ENCODE data around the gene POLR1B. TPM values are rescaled to one million over a fixed set of nuclear protein-coding genes. Genes with fewer than 3 reads are reported as not detected.

The POLR1B gene
- total and polyA plus RNA-seq, 4 experiments from 2014 or later, result 18.4 to 31.3 (median 27.5) TPM

DNA sequence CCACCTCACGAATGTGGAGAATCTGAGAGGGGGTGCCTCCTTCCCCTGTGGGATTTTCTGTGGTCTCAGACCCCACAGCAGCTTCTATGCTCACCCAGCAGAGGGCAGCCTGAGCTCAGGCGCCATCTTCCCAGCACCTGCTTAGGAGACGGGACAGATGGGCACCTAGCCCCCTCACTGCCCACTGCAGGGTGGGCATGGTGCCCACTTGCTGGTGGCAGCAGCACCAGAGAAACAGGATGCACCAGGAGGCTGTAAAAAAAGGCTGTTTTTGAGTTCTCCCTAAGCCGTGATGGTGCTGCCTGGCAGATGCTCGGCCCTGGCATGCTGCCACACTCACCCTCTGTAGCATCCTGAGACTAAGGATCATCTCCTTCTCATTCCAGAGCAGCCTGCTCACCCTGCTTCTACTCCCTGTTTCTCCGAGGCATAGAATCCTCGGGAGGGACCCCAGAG lies 84.4 kb downstream of the POLR1B start:
- H3K27ac Mint-ChIP-seq, result peak overlapping the region; percentile 57 to 95 (median 85)
- peak overlapping the region; percentile 69 to 83 (median 78) for H3K4me3 Mint-ChIP-seq
- H3K9me3 Mint-ChIP-seq, result no peaks in the 10 kb centered on the region
- DNase-seq, result peak; percentile 57 to 75 (median 63)
- H3K4me1 ChIP-seq (ENCODE audit: insufficient read depth, low read length), result peaks cover 75% of the 10 kb centered on the region
- H3K27me3 ChIP-seq (ENCODE audit: insufficient read depth, low read length), result no peaks in the 10 kb centered on the region
- peaks cover 0 to 3% of the 10 kb centered on the region in 2 donors for H3K27me3 Mint-ChIP-seq
- peaks cover 0 to 6% of the 10 kb centered on the region in 2 donors for H3K36me3 Mint-ChIP-seq
- peak overlapping the region; percentile 15 for H3K27ac ChIP-seq (ENCODE audit: low read depth, low read length)
- H3K4me3 ChIP-seq (ENCODE audit: low read length in 2 of 2), result peak overlapping the region in 1 of 2 donors; percentile 46
- ChIA-PET POLR2A (ENCODE audit: partially characterized antibody) (interaction anchor here (1.0 to 15.6 kb wide), 13 partner anchors 9 to 352 kb away, joined by 3 to 521 read pairs (median 3); partner anchors contain the start of genes CHCHD5 and SLC20A1), CTCF (ENCODE audit: partially characterized antibody) (interaction anchor here (0.9 to 14.0 kb wide), 25 partner anchors 9 to 259 kb away, joined by 3 to 319 read pairs (median 6); partner anchors contain the start of gene SLC20A1)
- intact Hi-C loops (cut with micrococcal nuclease), result loop anchor here (1.0 kb wide), 5 partner anchors 19 to 100 kb away; partner anchors contain the start of genes CHCHD5 and SLC20A1
- no peaks in the 10 kb centered on the region for H3K36me3 ChIP-seq (ENCODE audit: insufficient read depth, low read length)
- H3K4me1 Mint-ChIP-seq, result peaks cover 36 to 80% (median 60%) of the 10 kb centered on the region in 4 donors
- H3K9me3 ChIP-seq (ENCODE audit: control insufficient read depth in 1 of 2, low read length in 2 of 2), result no peaks in the 10 kb centered on the region

Other genes starting within 250 kb of the POLR1B start
- gene RGPD8, start 108.8 kb upstream of the POLR1B start, total RNA-seq, result 10 to 100 TPM; 30.0 to 30.1 TPM
- 1 to 10 TPM; 1.9 to 4.7 TPM for gene RGPD8, start 108.8 kb upstream of the POLR1B start, polyA plus RNA-seq
- 10 to 100 TPM; 22.3 to 23.3 TPM for gene TTL, start 60.3 kb upstream of the POLR1B start, total RNA-seq
- gene TTL, start 60.3 kb upstream of the POLR1B start, polyA plus RNA-seq, result 1 to 10 TPM; 1.8 to 5.4 TPM
- 10 to 100 TPM; 23.3 to 24.9 TPM for gene CHCHD5, start 42.1 kb downstream of the POLR1B start, total RNA-seq
- 10 to 100 TPM; 40.2 to 71.1 TPM for gene CHCHD5, start 42.1 kb downstream of the POLR1B start, polyA plus RNA-seq
- 10 to 100 TPM; 93.5 to 94.0 TPM for gene SLC20A1, start 103.5 kb downstream of the POLR1B start, total RNA-seq
- gene SLC20A1, start 103.5 kb downstream of the POLR1B start, polyA plus RNA-seq, result 10 to 100 TPM; 25.5 to 36.7 TPM
- gene NT5DC4, start 178.6 kb downstream of the POLR1B start, total RNA-seq, result not detected
- gene NT5DC4, start 178.6 kb downstream of the POLR1B start, polyA plus RNA-seq, result not detected
- gene CKAP2L, start 222.1 kb downstream of the POLR1B start, total RNA-seq, result under 1 TPM in 1 of 2 experiments, not detected in 1; 0.06 TPM
- under 1 TPM in 1 of 2 donors, not detected in 1; 0.21 TPM for gene CKAP2L, start 222.1 kb downstream of the POLR1B start, polyA plus RNA-seq
- gene IL1A, start 242.0 kb downstream of the POLR1B start, total RNA-seq, result under 1 TPM in 1 of 2 experiments, not detected in 1; 0.15 TPM
- not detected for gene IL1A, start 242.0 kb downstream of the POLR1B start, polyA plus RNA-seq

Measured in CD4-positive, alpha-beta memory T cell (primary cell).